ENCODE results near the gene FOXC1. TPM values are rescaled to one million over a fixed set of nuclear protein-coding genes. Genes with fewer than 3 reads are reported as not detected.
A peak's percentile ranks its signal among the peaks of the same experiment; 100 is the strongest.

FOXC1 gene
- total and polyA plus RNA-seq, 2 donors (not counting 1 experiment from before 2014, with no cell fraction given), result 0.04 to 0.52 TPM

- H3K27ac Mint-ChIP-seq, result no peak overlapping the region
- TF ChIP-seq, protein P1, sequence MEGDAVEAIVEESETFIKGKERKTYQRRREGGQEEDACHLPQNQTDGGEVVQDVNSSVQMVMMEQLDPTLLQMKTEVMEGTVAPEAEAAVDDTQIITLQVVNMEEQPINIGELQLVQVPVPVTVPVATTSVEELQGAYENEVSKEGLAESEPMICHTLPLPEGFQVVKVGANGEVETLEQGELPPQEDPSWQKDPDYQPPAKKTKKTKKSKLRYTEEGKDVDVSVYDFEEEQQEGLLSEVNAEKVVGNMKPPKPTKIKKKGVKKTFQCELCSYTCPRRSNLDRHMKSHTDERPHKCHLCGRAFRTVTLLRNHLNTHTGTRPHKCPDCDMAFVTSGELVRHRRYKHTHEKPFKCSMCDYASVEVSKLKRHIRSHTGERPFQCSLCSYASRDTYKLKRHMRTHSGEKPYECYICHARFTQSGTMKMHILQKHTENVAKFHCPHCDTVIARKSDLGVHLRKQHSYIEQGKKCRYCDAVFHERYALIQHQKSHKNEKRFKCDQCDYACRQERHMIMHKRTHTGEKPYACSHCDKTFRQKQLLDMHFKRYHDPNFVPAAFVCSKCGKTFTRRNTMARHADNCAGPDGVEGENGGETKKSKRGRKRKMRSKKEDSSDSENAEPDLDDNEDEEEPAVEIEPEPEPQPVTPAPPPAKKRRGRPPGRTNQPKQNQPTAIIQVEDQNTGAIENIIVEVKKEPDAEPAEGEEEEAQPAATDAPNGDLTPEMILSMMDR (IDR thresholded peaks at IDR 0.05), result no peak
- peak; percentile 97 for TF ChIP-seq EZH2 (IDR thresholded peaks at IDR 0.05; ENCODE audit: borderline replicate concordance, insufficient read depth, low read depth, low read length, poor library complexity, severe bottlenecking)
- no peaks in the 10 kb centered on the region for H3K9me3 Mint-ChIP-seq (ENCODE audit: insufficient read depth)
- H4K20me1 ChIP-seq (ENCODE audit: control insufficient read depth, insufficient read depth, low read length, poor library complexity, severe bottlenecking), result no peaks in the 10 kb centered on the region
- H3K4me3 ChIP-seq (ENCODE audit: control extremely low read depth in 1 of 5, extremely low read depth in 1 of 5, insufficient read depth in 1 of 5, low read depth in 2 of 5, low read length in 4 of 5), result peak overlapping the region in 4 of 5 experiments; percentile 10 to 59 (median 42)
- H3K27me3 Mint-ChIP-seq, result peaks cover 66% of the 10 kb centered on the region
- H3K4me1 ChIP-seq (ENCODE audit: control insufficient read depth in 2 of 2, insufficient read depth in 2 of 2, low read length in 2 of 2), result peaks cover 51 to 52% of the 10 kb centered on the region in 2 donors
- ChIA-PET CTCF (interaction anchor here (0.7 to 4.9 kb wide), 16 partner anchors 9 to 1030 kb away, joined by 3 to 29 read pairs (median 6); no protein-coding TSS in a partner anchor), POLR2A (interaction anchor here (0.7 kb wide), 1 partner anchor 19 kb away, joined by 3 read pairs; no protein-coding TSS in a partner anchor)
- ATAC-seq (ENCODE audit: low read depth) (no peak), DNase-seq (peak; percentile 63)
- no peaks in the 10 kb centered on the region for H3K36me3 ChIP-seq (replicated peaks in 1 of 2; ENCODE audit: control extremely low read depth in 1 of 2, control insufficient read depth in 1 of 2, extremely low read depth in 1 of 2, insufficient read depth in 2 of 2, low read length in 1 of 2)
- no peak overlapping the region for H3K27ac ChIP-seq (ENCODE audit: low read length in 2 of 2)
- peak overlapping the region; percentile 61 for H3K9ac ChIP-seq (ENCODE audit: low read length)
- peak overlapping the region; percentile 96 for H3K4me2 ChIP-seq (replicated peaks; ENCODE audit: low read depth, low read length, poor library complexity, severe bottlenecking)
- intact Hi-C loops (cut with micrococcal nuclease), result loop anchor here (2.0 kb wide), 1 partner anchor 1030 kb away; no protein-coding TSS in a partner anchor
- peak overlapping the region; percentile 58 for H3K4me3 Mint-ChIP-seq
- H3K9me3 ChIP-seq (ENCODE audit: control extremely low read depth in 1 of 3, control insufficient read depth in 2 of 3, insufficient read depth in 1 of 3, low read length in 2 of 3), result peaks cover 0 to 36% (median 6%) of the 10 kb centered on the region in 3 donors
- H3K27me3 ChIP-seq (replicated peaks in 1 of 4; ENCODE audit: control extremely low read depth in 1 of 4, control insufficient read depth in 3 of 4, insufficient read depth in 4 of 4, low read length in 3 of 4), result peaks cover 0 to 84% (median 61%) of the 10 kb centered on the region in 4 experiments
- no peaks in the 10 kb centered on the region for H3K79me2 ChIP-seq (ENCODE audit: control insufficient read depth, insufficient read depth, low read length)
- H3K4me1 Mint-ChIP-seq, result peaks cover 34% of the 10 kb centered on the region
- WGBS (ENCODE audit: insufficient coverage), result 8% methylated on average over 63 of the region's 65 CpGs
- peak overlapping the region; percentile 64 for H2AFZ ChIP-seq (ENCODE audit: insufficient read depth, low read depth, low read length, poor library complexity, severe bottlenecking)
Observed at GRCh38 chr6:1605004-1605892, 4.5 kb upstream of the FOXC1 start.

Data from B cell (primary cell).